SK-N-SH (cell line): ENCODE measurements around the gene CEL. TPM values are rescaled to one million over a fixed set of nuclear protein-coding genes. Genes with fewer than 3 reads are reported as not detected.

Experiments used
- CTCF ChIA-PET: fragments of 300-600, 350-600 bp; formaldehyde crosslinking; extraction: SDS; loops from one replicate; lab custom pipeline; 2021; lab: Yijun Ruan, JAX
- POLR2A ChIA-PET: fragments of 350-600 bp; sonication (Branson Sonifier 250); formaldehyde crosslinking; extraction: SDS; loops from one replicate; lab custom pipeline; 2020; ENCODE audit warnings: antibody characterized with exemption, inconsistent platforms; lab: Yijun Ruan, JAX
- DNase-seq: peaks from one replicate; pipeline ENCODE4 v3.0.0; 2012
- H2AFZ ChIP-seq: fragments of 200-600 bp; sonication (generic); 2 replicates; pipeline ENCODE4 v1.8.1; 2016; ENCODE audit warnings: antibody characterized with exemption, mild to moderate bottlenecking, low read depth
- H3F3A ChIP-seq: fragments of 200-600 bp; sonication (generic); replicated peaks from 2 replicates; pipeline ENCODE3; 2016; ENCODE audit warnings: antibody characterized with exemption, mild to moderate bottlenecking; ENCODE audit not compliant: insufficient read depth
- H3K27ac ChIP-seq, 2 experiments: fragments of 200-500 bp in 1 of 2; fragments of 200-600 bp in 1 of 2; sonication (Bioruptor generic) in 1 of 2; sonication (generic), shearing (Covaris generic) in 1 of 2; 2 replicates each; pipeline versions ENCODE4 v1.5.1 to v1.6.1; 2014 to 2016; ENCODE audit warnings: low read depth in 2 of 2, inconsistent platforms in 1 of 2, low read length in 1 of 2, mild to moderate bottlenecking in 1 of 2, mixed read lengths in 1 of 2
- H3K27me3 ChIP-seq: fragments of 200-600 bp; sonication (generic), shearing (Covaris generic); 2 replicates; pipeline ENCODE4 v1.6.1; 2016; ENCODE audit warnings: mixed run types; ENCODE audit not compliant: insufficient read depth
- H3K36me3 ChIP-seq, 2 experiments: fragments of 200-500 bp in 1 of 2; fragments of 200-600 bp in 1 of 2; sonication (Bioruptor generic) in 1 of 2; sonication (generic) in 1 of 2; replicated peaks in 1 of 2; 2 replicates each; pipeline versions ENCODE3 to v1.5.1; 2014 to 2016; ENCODE audit warnings: low read length in 1 of 2, mild to moderate bottlenecking in 1 of 2; ENCODE audit not compliant: insufficient read depth in 2 of 2, control insufficient read depth in 1 of 2
- H3K4me1 ChIP-seq, 2 experiments: fragments of 200-500 bp in 1 of 2; fragments of 200-600 bp in 1 of 2; sonication (Bioruptor generic) in 1 of 2; sonication (generic), shearing (Covaris generic) in 1 of 2; 2 replicates each; pipeline versions ENCODE4 v1.5.1 to v1.6.1; 2014 to 2016; ENCODE audit warnings: low read depth in 1 of 2, low read length in 1 of 2, mixed run types in 1 of 2; ENCODE audit not compliant: insufficient read depth in 2 of 2, control insufficient read depth in 1 of 2
- H3K4me2 ChIP-seq: fragments of 200-600 bp; sonication (generic), shearing (Covaris generic); 2 replicates; pipeline ENCODE4 v1.6.1; 2017; ENCODE audit warnings: mixed run types
- H3K4me3 ChIP-seq, 2 experiments: fragments of 200-500 bp in 1 of 2; fragments of 200-600 bp in 1 of 2; sonication (Bioruptor generic) in 1 of 2; sonication (generic), shearing (Covaris generic) in 1 of 2; 2 replicates each; pipeline versions ENCODE4 v1.5.1 to v1.8.1; 2014 to 2016; ENCODE audit warnings: low read depth in 2 of 2, inconsistent platforms in 1 of 2, low read length in 1 of 2, mild to moderate bottlenecking in 1 of 2, mixed read lengths in 1 of 2, moderate library complexity in 1 of 2
- H3K79me2 ChIP-seq: fragments of 200-600 bp; sonication (generic); 2 replicates; pipeline ENCODE4 v1.8.1; 2017; ENCODE audit warnings: mild to moderate bottlenecking; ENCODE audit not compliant: insufficient read depth
- H3K9ac ChIP-seq: fragments of 200-600 bp; sonication (generic); 2 replicates; pipeline ENCODE4 v1.6.1; 2017; ENCODE audit warnings: mixed run types
- H3K9me2 ChIP-seq: fragments of 200-600 bp; sonication (generic); 2 replicates; pipeline ENCODE4 v1.6.1; 2017; ENCODE audit warnings: mixed run types
- H3K9me3 ChIP-seq: fragments of 200-600 bp; sonication (generic); 2 replicates; pipeline ENCODE4 v1.6.1; 2017; ENCODE audit warnings: mixed run types, mild to moderate bottlenecking, moderate library complexity
- H4K20me1 ChIP-seq: fragments of 200-600 bp; sonication (generic); 2 replicates; pipeline ENCODE4 v1.6.1; 2017; ENCODE audit warnings: mild to moderate bottlenecking, mixed run types; ENCODE audit not compliant: insufficient read depth
- CTCF ChIP-seq: fragments of 200-600 bp; sonication (generic); IDR thresholded peaks from 2 replicates; pipeline ENCODE4 v1.6.1; 2017; ENCODE audit warnings: antibody characterized with exemption, mild to moderate bottlenecking, moderate library complexity
- ELF1 ChIP-seq: IDR thresholded peaks from 2 replicates; pipeline ENCODE4 v1.4.0; 2012
- FOSL2 ChIP-seq: IDR thresholded peaks from 2 replicates; pipeline ENCODE4 v1.4.0; 2012; ENCODE audit warnings: low read depth, mild to moderate bottlenecking, moderate library complexity, borderline replicate concordance
- FOXM1 ChIP-seq: IDR thresholded peaks from 2 replicates; pipeline ENCODE4 v1.4.0; 2012; ENCODE audit warnings: low read depth, mild to moderate bottlenecking
- GATA2 ChIP-seq: sonication (generic); formaldehyde crosslinking; IDR thresholded peaks from 2 replicates; pipeline ENCODE4 v1.5.0; 2020; ENCODE audit warnings: mild to moderate bottlenecking, missing genetic modification reagents
- IRF3 ChIP-seq: fragments of 150-350 bp; IDR thresholded peaks from 2 replicates; pipeline ENCODE4 v1.6.1; 2016; ENCODE audit warnings: mild to moderate bottlenecking, low read depth, low read length
- JUND ChIP-seq: IDR thresholded peaks from 2 replicates; pipeline ENCODE4 v1.4.0; 2012
- MAX ChIP-seq: IDR thresholded peaks from 2 replicates; pipeline ENCODE4 v1.4.0; 2012; ENCODE audit warnings: low read depth
- NFIC ChIP-seq: IDR thresholded peaks from 2 replicates; pipeline ENCODE4 v1.4.0; 2012; ENCODE audit warnings: borderline replicate concordance
- REST ChIP-seq: IDR thresholded peaks from 2 replicates; pipeline ENCODE4 v1.6.1; 2012; ENCODE audit warnings: mild to moderate bottlenecking, low read depth, low read length, moderate library complexity
- RFX5 ChIP-seq: IDR thresholded peaks from 2 replicates; pipeline ENCODE4 v1.6.1; 2012; ENCODE audit warnings: mild to moderate bottlenecking, improper control_type of control experiment, low read length
- SMC3 ChIP-seq: IDR thresholded peaks from 2 replicates; pipeline ENCODE4 v1.6.1; 2012; ENCODE audit warnings: low read depth, low read length, improper control_type of control experiment
- TEAD4 ChIP-seq: IDR thresholded peaks from 2 replicates; pipeline ENCODE4 v1.4.0; 2012; ENCODE audit warnings: mild to moderate bottlenecking, borderline replicate concordance; ENCODE audit not compliant: insufficient read depth
- USF1 ChIP-seq: IDR thresholded peaks from 2 replicates; pipeline ENCODE4 v1.4.0; 2012; ENCODE audit warnings: low read depth, borderline replicate concordance
- YY1 ChIP-seq: IDR thresholded peaks from 2 replicates; pipeline ENCODE4 v1.4.0; 2012; ENCODE audit warnings: low read depth, mild to moderate bottlenecking
- WGBS: methylation state at CpG from one replicate; pipeline ENCODE4 v1.1.6; 2017; ENCODE audit warnings: low lambda C conversion rate; 5-methylcytosine and 5-hydroxymethylcytosine counted together
- polyA plus RNA-seq, 3 experiments: library from polyadenylated mRNA; depleted of rRNA; stranded (reverse); fragments of >200 nt; gene quantifications; 2 replicates each; pipeline ENCODE4 v1.2.3, GENCODE V29; 2012

CEL gene
- polyA plus RNA-seq, 1 of the 3 experiments (the other 2 are of a cell fraction), result 0.87 TPM

- no peaks in the 10 kb centered on the region for H3K9me2 ChIP-seq
- H3K36me3 ChIP-seq, result peaks cover 19 to 81% of the 10 kb centered on the region in 2 experiments
- no peak overlapping the region for H3K9ac ChIP-seq
- DNase-seq, result no peak
- ChIA-PET POLR2A (interaction anchor here (1.4 kb wide), 1 partner anchor 32 kb away, joined by 3 read pairs; no protein-coding TSS in a partner anchor), CTCF (interaction anchor here (1.4 to 30.3 kb wide), 3 partner anchors 10 to 83 kb away, joined by 3 to 810 read pairs (median 5); no protein-coding TSS in a partner anchor)
- no peak overlapping the region for H3K4me2 ChIP-seq
- no peaks in the 10 kb centered on the region for H3K27me3 ChIP-seq
- H2AFZ ChIP-seq, result no peak overlapping the region
- no peak overlapping the region for H3K27ac ChIP-seq
- TF ChIP-seq MAX (no peak), IRF3 (no peak), USF1 (no peak), CTCF (no peak), FOSL2 (no peak), NFIC (no peak), GATA2 (CRISPR knock-in tag) (no peak), YY1 (no peak), RFX5 (no peak), FOXM1 (no peak), TEAD4 (no peak), ELF1 (no peak), SMC3 (no peak), REST (no peak), JUND (no peak)
- H4K20me1 ChIP-seq, result 0 out of 2 replicates have a peak, but pooled peaks cover 7% of the 10 kb centered on the region
- H3K9me3 ChIP-seq, result no peaks in the 10 kb centered on the region
- no peak overlapping the region for H3K4me3 ChIP-seq
- no peaks in the 10 kb centered on the region for H3F3A ChIP-seq
- WGBS, result 70% methylated on average over 2 of the region's 7 CpGs
- peaks cover 0 to 2% of the 10 kb centered on the region in 2 experiments; a peak in 1 of 4 replicates for H3K4me1 ChIP-seq
- no peaks in the 10 kb centered on the region for H3K79me2 ChIP-seq
Observed at GRCh38 chr9:133105461-133105770, 43.6 kb downstream of the CEL start.
